GM12801 (cell line): Measurements from ENCODE around the gene NELL2.

ENCODE experiments used
- CTCF ChIP-seq: IDR thresholded peaks from one replicate; pipeline ENCODE4 v1.5.1; 2011; ENCODE audit warnings: control low read depth; ENCODE audit not compliant: insufficient read length; ENCODE audit errors: extremely low read depth

NELL2 gene

DNA sequence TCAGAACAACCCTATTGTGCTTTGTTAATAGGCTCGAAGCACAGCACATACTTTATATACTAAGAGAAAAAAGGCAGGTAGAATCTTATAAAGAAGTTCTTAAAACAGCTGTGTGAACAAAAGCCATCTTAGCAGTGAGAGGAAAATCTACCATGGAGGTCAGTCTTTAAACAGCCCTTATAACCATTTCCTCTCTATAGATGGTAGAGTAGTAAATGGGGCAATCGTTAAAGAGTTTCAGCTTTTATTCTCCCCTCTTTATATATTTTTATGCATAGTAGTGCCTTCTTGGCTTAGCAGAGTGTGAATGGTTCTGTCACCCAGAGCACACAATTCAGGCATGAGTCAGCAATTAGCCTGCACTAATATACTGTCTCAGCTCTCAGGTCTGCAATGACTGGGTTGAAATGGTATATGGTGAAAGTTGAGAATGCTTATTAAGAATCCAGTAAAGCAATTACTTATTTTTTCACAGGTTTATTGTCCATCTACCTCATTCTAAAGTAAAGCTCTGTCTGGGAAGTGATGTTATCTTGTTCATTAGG is 305.0 kb downstream of the NELL2 start:
- TF ChIP-seq CTCF = no peak

DNA sequence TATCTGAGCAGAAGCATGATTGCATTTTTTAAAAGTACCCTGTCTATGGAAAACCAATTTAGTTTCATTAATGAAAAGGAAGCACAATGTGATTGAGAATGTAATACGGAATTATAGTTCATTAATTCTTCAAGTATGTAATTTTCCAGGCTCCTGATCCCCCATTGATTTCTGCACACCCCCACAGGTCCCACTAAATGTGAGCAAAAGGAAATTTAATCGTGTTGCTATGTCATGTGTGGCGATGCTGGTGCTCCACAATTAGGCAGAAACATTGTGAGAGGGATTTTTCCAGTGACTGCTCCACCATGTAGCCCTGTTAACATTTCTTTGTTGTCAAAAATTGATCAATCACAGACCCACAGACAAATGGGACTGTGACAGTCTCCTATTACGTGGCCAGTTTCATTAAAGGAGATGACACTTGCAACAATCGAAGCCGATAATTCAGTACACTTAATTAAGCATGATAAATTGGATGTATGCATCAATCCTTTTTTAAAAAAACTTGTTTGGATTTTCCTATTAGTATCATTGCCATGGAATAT is 306.0 kb downstream of the NELL2 start:
- no peak for TF ChIP-seq CTCF

- TF ChIP-seq CTCF = no peak
These were observed 311.0 kb downstream of the NELL2 start for GRCh38 chr12:44565163-44565562.

DNA sequence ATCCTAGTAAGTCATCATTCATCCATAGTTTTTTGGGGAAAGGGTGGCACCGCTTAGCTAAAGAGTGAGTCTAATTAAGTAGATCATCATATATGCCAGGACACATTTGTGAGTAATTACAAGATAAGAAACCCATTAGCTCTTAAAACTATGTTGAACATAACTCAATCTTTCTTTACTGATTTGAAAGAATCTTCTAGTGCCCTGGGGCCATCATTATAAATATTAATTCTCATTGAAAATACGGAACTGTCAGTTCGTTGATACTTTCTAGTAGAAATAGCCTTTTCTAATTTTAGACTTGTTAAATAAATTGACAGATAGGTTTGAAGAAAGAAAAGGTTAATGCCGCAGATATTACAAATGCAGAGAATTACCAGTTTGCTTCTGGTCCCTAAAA is 312.6 kb downstream of the NELL2 start:
- TF ChIP-seq CTCF = no peak

- no peak for TF ChIP-seq CTCF
These were observed 317.6 kb downstream of the NELL2 start for GRCh38 chr12:44558340-44559100.

GRCh38 chr12:44555454-44555853 is 320.7 kb downstream of the NELL2 start:
- TF ChIP-seq CTCF = no peak

DNA sequence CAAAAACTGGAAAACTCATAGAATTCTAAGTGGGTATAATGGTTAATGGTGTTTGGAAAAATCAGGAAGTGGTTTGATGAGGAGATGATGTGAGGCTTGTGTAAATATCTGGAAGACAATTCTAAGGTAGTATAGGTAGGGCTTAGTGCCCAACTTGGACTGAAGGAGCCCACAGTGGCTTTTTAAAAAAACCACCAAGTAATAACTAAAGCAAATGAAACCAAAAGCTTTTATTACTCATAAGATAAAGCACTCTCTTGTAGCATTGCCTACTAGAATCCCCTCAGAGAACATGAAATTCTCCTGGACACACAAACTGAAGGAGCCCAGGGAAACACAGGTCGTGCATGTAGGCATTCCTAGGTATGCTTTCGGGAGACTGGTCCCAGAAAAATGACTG is 324.5 kb downstream of the NELL2 start:
- no peak for TF ChIP-seq CTCF
